Mucosa of gallbladder (tissue), 1 donor: ENCODE data around the gene FAIM. TPM values are rescaled to one million over a fixed set of nuclear protein-coding genes. Genes with fewer than 3 reads are reported as not detected.
"Not testable (repeated sequence)": the region's sequence is repeated elsewhere in the genome, so short reads cannot be mapped to it uniquely, and the experiment has no call there.

Experiments used
- DNase-seq: peaks from one replicate; pipeline ENCODE4 v3.0.0-alpha.2; 2020; ENCODE audit warnings: low spot score
- total RNA-seq: library from RNA; stranded (reverse); gene quantifications from one replicate; pipeline ENCODE4 v1.2.1, GENCODE V29; 2021
- donor health status: DM: no; HTN: no; CAD: no.

FAIM gene
- total RNA-seq, 1 donor from 2014 or later = 19.5 TPM

GRCh38 chr3:138680974-138681373 is 72.4 kb downstream of the FAIM start:
- DNase-seq = not testable (repeated sequence)

DNA sequence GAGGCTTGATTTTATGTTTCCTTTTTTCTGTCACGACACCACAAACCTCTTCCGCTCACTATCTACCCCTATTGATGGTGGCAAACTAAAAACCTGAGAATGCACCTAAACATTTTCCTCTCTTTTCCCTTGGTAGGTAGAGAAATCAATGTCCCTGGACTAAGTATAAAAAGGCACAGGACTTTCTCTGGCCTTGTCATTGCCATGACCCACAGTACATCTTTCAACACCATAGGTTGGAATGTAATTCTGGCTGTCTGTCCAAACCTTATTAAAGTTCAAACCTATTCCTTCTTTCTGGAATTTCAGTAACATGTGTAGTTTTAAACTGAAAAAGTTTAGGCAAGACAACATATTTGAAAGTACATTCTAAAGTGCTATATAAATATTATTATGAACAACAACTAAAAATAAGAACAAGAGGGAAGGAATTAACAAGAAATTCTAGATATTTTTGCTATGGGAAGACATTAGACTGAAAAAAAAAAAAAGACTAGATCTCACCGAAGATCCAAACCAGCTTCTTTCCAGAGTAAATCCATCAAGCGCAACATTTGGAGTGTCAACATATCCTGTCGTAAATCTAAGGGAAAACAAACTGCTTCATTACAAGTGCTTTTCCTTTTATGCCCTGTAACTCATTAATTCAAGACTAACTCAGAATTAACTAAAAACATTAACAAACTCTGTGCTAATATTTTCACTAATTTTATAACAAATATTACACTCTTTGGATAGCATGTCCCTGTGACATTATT is 73.1 kb downstream of the FAIM start:
- DNase-seq = no peak

DNA sequence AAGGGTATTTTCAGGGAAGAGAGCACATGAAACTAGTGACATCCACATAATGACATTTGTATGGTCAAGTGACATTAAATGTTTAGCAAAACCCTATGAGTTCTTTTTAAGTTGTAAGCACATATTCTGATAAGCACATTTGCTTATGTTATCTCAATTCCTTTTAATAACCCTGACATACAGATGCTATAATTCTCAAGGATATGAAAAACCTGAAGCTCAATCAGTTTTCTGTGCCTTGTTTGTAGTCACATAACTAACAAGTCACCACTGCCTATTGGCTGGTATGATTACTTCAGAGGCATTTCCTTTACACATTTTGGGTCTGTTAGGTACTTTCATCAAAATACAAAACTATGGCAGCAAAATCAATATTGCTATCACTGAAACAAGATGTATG is 74.1 kb downstream of the FAIM start:
- no peak for DNase-seq

Other genes starting within 250 kb of the FAIM start
- gene ESYT3, start 174.2 kb upstream of the FAIM start, total RNA-seq = 5.1 TPM
- 49.5 TPM for gene CEP70, start 14.5 kb upstream of the FAIM start, total RNA-seq
- gene PIK3CB, start 226.2 kb downstream of the FAIM start, total RNA-seq = 28.9 TPM